Measurements from ENCODE around the gene BLTP3B. TPM values are rescaled to one million over a fixed set of nuclear protein-coding genes. Genes with fewer than 3 reads are reported as not detected.
A peak's percentile ranks its signal among the peaks of the same experiment; 100 is the strongest.

Gene BLTP3B
- total RNA-seq, 4 donors from 2014 or later, result 27.5 to 41.0 (median 38.9) TPM

DNA sequence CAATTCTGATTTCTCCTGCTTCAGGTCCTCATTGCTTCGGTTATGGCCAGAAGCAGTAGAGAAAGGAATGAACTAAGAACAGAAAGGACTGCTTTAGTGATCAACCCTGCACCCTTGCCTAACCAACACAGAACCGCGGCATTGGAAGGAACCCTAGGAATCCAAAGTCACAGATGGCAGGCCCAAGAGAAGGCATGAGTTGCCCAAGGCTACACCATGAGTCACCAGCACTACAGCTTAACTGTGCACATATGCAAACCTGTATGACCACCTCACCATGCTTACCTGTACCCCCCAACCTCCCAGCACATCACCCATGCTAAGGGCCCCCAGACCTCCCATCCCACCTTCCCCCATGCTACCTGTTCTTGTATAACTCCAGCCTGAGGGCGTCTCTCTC lies 25.9 kb upstream of the BLTP3B start:
- TF ChIP-seq POLR2A (IDR thresholded peaks at IDR 0.05) (no peak), CTCF (IDR thresholded peaks at IDR 0.05) (no peak)
- H3K27me3 ChIP-seq, result no peaks in the 10 kb centered on the region
- no peaks in the 10 kb centered on the region for H3K9me3 ChIP-seq
- H3K27ac ChIP-seq, result no peak overlapping the region
- H3K4me1 ChIP-seq, result peaks cover 0 to 10% of the 10 kb centered on the region in 2 donors
- no peak for DNase-seq
- 92 to 96% methylated on average over 4 of the region's 4 CpGs for WGBS, 2 donors
- intact Hi-C loops (cut with DNase I), result no loop called here
- no peak overlapping the region for H3K4me3 ChIP-seq (replicated peaks in 1 of 3)
- no peaks in the 10 kb centered on the region for H3K36me3 ChIP-seq

DNA sequence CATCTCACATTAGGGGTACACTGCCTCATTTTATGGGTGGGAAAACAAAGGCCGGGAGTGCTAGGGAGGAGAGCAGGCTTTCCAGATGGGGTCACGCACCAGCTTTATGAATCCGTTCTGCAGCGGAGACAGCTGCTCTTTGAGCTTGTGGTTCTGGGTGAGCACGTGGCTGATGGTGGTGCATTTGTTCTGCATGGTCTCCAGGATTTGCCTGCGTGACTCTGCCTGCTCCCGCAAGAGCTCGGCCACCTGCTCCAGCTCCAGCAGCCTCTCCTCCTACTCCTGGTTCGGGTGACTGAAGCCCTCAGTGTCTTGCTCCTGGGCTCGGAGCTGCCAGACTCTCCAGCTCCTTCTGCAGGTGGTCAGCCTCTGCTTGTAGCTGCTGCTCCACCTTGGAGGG lies 23.6 kb upstream of the BLTP3B start:
- TF ChIP-seq CTCF (IDR thresholded peaks at IDR 0.05) (no peak), POLR2A (IDR thresholded peaks at IDR 0.05) (no peak)
- Histone ChIP-seq H3K36me3 (no peaks in the 10 kb centered on the region), H3K4me3 (replicated peaks in 1 of 3) (no peak overlapping the region), H3K4me1 (peaks cover 0 to 12% of the 10 kb centered on the region in 2 donors), H3K27me3 (no peaks in the 10 kb centered on the region), H3K27ac (no peak overlapping the region), H3K9me3 (no peaks in the 10 kb centered on the region)
- no peak for DNase-seq
- intact Hi-C loops (cut with DNase I), result no loop called here
- 96 to 98% methylated on average over 5 to 7 of the region's 10 CpGs for WGBS, 2 donors

DNA sequence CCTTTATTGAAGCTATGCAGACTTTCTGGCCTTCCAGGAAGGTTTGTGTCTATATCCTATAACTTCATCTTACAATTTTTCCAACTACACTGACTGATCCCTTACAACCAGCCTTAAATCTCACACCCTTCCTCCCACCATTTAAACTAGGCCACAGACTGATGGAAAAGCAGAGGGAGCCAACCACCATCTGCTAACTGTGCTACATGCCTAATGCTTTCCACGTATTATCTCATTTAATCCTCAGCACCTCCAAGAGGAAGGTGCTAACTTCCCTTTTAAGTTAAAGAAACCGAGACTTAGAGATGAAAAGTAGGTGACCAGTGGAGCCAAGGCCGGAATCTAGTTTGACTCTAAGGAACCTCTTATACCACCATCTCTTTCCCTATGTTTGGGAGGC lies 22.7 kb upstream of the BLTP3B start:
- H3K4me3 ChIP-seq (replicated peaks in 1 of 3), result no peak overlapping the region
- 95 to 99% methylated on average over 3 of the region's 3 CpGs for WGBS, 2 donors
- H3K9me3 ChIP-seq, result no peaks in the 10 kb centered on the region
- no peaks in the 10 kb centered on the region for H3K36me3 ChIP-seq
- TF ChIP-seq CTCF (IDR thresholded peaks at IDR 0.05), result no peak
- TF ChIP-seq POLR2A (IDR thresholded peaks at IDR 0.05), result no peak
- intact Hi-C loops (cut with DNase I), result no loop called here
- no peak overlapping the region for H3K27ac ChIP-seq
- DNase-seq, result no peak
- no peaks in the 10 kb centered on the region for H3K27me3 ChIP-seq
- peaks cover 0 to 12% of the 10 kb centered on the region in 2 donors for H3K4me1 ChIP-seq

DNA sequence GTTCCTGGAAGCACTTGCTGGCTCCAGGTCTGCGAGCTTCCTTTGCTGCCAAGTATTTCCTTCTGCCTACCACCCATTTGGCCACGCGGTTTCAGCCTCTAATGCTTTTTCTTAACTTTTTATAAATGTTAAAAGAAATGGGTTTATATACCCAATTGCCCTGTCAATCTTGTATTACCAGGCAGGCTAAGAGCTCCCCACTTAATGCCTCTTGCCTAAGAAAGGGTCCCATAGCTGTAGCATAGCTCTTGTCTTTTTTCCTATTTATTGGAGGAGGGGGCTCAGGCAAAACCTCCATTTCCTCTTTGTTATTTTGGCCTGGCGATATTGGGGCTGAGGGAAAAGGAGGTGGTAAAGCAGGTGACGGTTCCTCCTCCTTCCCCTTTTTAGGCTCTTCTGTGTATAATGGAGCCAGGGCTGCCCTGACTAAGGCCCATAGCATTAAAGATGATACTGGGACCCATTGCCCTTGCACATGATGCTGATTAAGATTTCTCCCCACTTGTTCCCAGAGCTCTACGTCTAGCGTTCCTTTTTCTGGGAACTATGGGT lies 21.6 kb upstream of the BLTP3B start:
- no peak overlapping the region for H3K4me3 ChIP-seq (replicated peaks in 1 of 3)
- TF ChIP-seq POLR2A (IDR thresholded peaks at IDR 0.05) (no peak), CTCF (IDR thresholded peaks at IDR 0.05) (no peak)
- H3K27me3 ChIP-seq, result no peaks in the 10 kb centered on the region
- no peaks in the 10 kb centered on the region for H3K9me3 ChIP-seq
- intact Hi-C loops (cut with DNase I), result no loop called here
- H3K4me1 ChIP-seq, result peaks cover 0 to 12% of the 10 kb centered on the region in 2 donors
- no peaks in the 10 kb centered on the region for H3K36me3 ChIP-seq
- H3K27ac ChIP-seq, result no peak overlapping the region
- 54 to 58% methylated on average over 7 of the region's 7 CpGs for WGBS, 2 donors
- no peak for DNase-seq

DNA sequence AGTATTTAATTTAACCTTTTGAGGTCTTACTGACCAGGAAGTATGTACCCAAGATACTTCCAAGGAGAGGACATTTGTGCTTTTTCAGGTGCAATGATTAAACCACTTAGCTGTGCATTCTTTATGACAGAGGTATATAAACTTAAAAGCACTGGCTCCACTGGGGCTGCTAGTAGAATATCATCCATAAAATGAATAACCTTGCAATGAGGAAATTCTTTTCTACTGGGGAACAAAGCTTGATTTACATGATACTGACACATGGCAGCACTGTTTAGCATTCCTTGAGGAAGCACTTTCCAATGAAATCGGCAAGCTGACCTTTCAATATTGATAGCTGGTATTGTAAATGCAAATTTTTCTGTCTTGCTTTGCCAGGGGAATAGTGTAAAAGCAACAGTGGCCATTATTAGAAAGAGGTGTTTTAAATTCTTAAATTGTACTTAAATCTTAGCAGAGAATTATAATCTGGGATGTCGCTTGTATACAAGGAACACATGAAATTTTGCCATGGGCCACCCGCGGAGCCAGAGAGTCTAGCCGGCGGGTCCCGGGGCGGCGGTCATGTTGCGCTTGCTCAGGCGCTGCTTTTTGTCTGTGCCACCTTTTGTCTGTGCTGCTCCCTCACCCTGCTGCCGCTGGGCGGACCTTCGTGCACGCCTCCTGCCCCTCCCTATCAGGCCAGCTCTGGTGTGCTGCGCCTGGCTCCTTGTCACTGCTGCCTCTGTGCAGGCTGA lies 20.9 kb upstream of the BLTP3B start:
- intact Hi-C loops (cut with DNase I), result no loop called here
- H3K4me1 ChIP-seq, result peaks cover 0 to 12% of the 10 kb centered on the region in 2 donors
- peak; percentile 84 to 90 for DNase-seq
- no peaks in the 10 kb centered on the region for H3K36me3 ChIP-seq
- peak in 3 of 6 experiments; percentile 13 to 43 (median 40) for TF ChIP-seq CTCF (IDR thresholded peaks at IDR 0.05)
- peak in 1 of 2 donors; percentile 47 for TF ChIP-seq POLR2A (IDR thresholded peaks at IDR 0.05)
- H3K27ac ChIP-seq, result no peak overlapping the region
- 3 to 19% methylated on average over 16 of the region's 16 CpGs for WGBS, 2 donors
- no peak overlapping the region for H3K4me3 ChIP-seq (replicated peaks in 1 of 3)
- no peaks in the 10 kb centered on the region for H3K27me3 ChIP-seq
- no peaks in the 10 kb centered on the region for H3K9me3 ChIP-seq
